ENCODE data around the gene ILF3.

Gene ILF3

DNA sequence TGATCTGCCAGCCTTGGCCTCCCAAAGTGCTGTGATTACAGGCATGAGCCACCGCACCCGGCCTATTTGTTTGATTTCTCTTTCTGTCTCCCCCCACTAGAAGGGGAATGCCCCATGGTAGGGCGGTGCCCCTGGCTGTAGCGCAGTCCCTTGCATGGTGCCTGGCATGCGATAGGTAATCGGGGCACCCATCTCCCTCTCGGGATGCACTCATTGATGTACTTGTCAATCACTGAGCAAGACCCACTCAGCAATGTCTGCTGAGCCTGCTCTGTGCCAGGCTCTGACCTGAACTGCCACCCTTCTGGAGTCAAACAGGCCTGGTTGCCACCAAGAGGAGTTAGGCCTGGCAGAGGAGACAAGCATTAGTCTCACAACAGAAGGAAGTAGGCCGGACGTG is 83.6 kb downstream of the ILF3 start:
- DNase-seq: no peak

DNA sequence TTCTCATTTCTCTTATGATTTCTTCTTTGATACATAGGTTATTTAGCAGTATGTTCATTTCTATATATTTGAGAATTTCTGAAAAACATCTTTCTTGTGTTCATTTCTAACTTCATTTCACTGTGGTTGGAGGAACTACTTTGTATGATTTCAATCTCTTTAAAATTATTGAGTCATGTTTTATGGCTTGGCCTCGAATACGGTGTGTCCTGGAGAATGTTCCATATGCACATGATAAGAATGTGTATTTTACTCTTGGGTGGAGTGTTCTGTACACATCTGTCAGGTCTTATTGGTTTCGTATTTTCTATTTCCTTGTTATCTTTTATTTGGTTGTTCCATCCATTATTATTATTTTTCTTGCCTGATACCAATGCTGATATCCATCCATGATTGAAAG is 86.7 kb downstream of the ILF3 start:
- no peak for DNase-seq
